NCI-H146 (cell line): ENCODE results near the gene GAK.
"Not testable (repeated sequence)": the region's sequence is repeated elsewhere in the genome, so short reads cannot be mapped to it uniquely, and the experiment has no call there.

Experiments used
- DNase-seq: peaks from one replicate; lab custom pipeline; 2025; lab: John Stamatoyannopoulos, UW

The GAK gene

GRCh38 chr4:815464-816146 is 116.5 kb downstream of the GAK start:
- no peak for DNase-seq

DNA sequence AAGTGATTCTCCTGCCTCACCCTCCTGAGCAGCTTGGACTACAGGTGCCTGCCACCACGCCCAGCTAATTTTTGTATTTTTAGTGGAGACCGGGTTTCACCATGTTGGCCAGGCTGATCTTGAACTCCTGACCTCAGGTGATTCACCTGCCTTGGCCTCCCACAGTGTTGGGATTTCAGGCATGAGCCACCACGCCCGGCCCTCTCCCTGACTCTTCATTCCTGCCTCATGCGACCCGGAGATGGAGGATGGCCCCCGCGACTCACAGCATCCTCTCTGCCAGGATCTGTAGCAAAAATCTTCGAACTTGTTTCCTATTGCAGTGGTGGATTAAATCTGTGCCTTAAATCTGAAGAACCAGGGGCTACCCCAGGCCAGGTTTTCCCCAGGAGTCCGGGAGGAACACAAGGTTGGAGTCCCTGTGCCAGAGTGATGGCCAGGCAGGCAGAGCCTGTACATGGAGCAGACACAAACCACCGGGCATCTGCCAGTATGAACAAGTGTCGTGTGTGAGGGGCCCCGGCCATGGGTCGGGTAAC is 117.7 kb downstream of the GAK start:
- DNase-seq, result no peak

DNA sequence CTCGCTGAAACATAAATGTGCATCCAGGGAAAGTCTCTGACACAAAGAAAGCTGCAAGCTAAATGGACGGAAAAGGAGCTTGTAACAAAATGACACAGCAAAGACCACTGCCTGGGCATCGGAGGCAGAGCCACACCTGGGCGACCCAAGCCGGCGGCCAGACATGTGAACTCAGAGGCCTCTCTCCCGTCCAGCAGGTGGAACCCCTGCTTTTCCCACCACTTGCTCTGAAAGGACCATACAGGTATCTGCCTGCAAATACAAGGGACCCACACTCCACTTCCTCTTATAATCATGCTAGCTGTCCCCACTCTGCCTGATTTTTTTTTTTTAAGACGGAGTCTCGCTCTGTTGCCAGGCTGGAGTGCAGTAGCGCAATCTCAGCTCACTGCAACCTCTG is 118.2 kb downstream of the GAK start:
- no peak for DNase-seq

- no peak for DNase-seq
Measured at GRCh38 chr4:808860-809570, 123.1 kb downstream of the GAK start.

DNA sequence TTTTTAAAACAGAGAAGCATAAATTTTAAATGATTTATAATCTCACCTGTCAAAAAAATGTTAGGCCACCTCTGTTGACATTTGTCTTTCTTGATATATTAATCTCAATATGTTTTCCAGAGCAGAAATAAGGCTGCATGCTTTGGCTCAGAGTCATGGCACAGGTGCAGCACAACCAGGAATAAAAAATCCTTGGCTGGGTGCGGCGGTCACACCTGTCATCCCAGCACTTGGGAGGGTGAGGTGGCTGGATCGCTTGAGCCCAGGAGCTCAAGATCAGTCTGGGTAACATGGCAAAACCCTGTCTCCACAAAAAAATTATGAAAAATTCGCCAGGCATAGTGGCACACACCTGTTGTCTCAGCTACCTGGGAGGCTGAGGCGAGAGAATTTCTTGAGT is 124.3 kb downstream of the GAK start:
- DNase-seq, result no peak

GRCh38 chr4:806979-807378 is 125.1 kb downstream of the GAK start:
- DNase-seq, result not testable (repeated sequence)

GRCh38 chr4:804804-805203 is 127.3 kb downstream of the GAK start:
- no peak for DNase-seq

- DNase-seq, result no peak
Measured at GRCh38 chr4:803884-804283, 128.2 kb downstream of the GAK start.

DNA sequence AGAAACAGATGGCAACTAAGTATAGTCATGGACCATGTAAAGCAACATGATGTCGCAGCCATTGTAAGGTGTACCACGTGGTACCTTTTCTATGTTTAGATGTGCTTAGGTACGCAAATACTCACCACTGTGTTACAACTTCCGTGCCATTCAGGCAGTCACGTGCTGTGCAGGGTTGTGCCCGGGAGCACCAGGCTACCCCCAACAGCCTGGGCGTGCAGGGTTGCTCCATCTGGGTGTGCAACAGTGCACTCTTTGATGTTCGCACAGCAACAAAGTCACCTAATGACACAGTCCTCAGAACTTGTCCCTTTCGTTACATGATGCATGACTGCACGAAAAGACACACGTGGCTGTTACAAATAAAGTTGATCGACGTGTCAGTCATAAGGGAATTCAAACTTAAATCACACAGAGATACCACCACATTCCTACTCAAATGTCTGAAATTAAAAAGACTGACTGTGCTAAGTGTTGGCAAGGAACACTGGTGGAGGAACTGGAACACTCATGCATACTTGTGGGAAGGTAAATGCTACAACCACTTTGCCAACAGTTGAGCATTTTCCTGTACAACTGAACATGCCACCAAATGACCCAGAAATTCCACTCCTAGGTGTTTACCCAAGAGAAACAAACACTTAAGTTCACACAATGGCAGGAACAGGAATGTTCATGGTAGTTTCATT is 130.5 kb downstream of the GAK start:
- no peak for DNase-seq
